H1 (cell line): ENCODE results near the gene LIG3. TPM values are rescaled to one million over a fixed set of nuclear protein-coding genes. Genes with fewer than 3 reads are reported as not detected.
A peak's percentile ranks its signal among the peaks of the same experiment; 100 is the strongest.

ENCODE experiments used
- CTCF ChIA-PET: fragments of 300-600 bp; sonication (Branson Sonifier 250); formaldehyde crosslinking; loops from one replicate; lab custom pipeline; 2021; ENCODE audit not compliant: partially characterized antibody; lab: Charles Lee
- POLR2A ChIA-PET: fragments of 300-600 bp; sonication (Branson Sonifier 250); formaldehyde crosslinking; loops from one replicate; lab custom pipeline; 2021; ENCODE audit warnings: inconsistent platforms; ENCODE audit not compliant: partially characterized antibody; lab: Charles Lee
- DNase-seq, 2 experiments: peaks; one replicate each; pipeline versions ENCODE4 v3.0.0 to v3.0.0-alpha.2; 2010 to 2022; ENCODE audit warnings: low spot score in 2 of 2, low read depth in 1 of 2, mixed read lengths in 1 of 2
- FAIRE-seq: peaks from 2 replicates; lab custom pipeline; 2011; peaks lifted over from hg19 to GRCh38; lab: Jason Lieb, UNC
- H2AFZ ChIP-seq: 2 replicates; pipeline ENCODE4 v1.8.1; 2012; ENCODE audit warnings: low read length, inconsistent platforms
- H2AK5ac ChIP-seq: 2 replicates; pipeline ENCODE4 v1.6.1; 2013; ENCODE audit warnings: low read depth, low read length
- H2BK120ac ChIP-seq: replicated peaks from 2 replicates; pipeline ENCODE3; 2013; ENCODE audit warnings: low read depth, low read length, inconsistent platforms
- H2BK12ac ChIP-seq: 2 replicates; pipeline ENCODE4 v1.6.1; 2013; ENCODE audit warnings: low read depth, low read length
- H2BK15ac ChIP-seq: 2 replicates; pipeline ENCODE4 v1.6.1; 2013; ENCODE audit warnings: low read length
- H2BK20ac ChIP-seq: 2 replicates; pipeline ENCODE4 v1.6.1; 2013; ENCODE audit warnings: low read length
- H2BK5ac ChIP-seq: 2 replicates; pipeline ENCODE4 v1.6.1; 2013; ENCODE audit warnings: low read depth, low read length
- H3K14ac ChIP-seq: 2 replicates; pipeline ENCODE4 v1.6.1; 2013; ENCODE audit warnings: inconsistent platforms; ENCODE audit not compliant: insufficient read length
- H3K18ac ChIP-seq: 2 replicates; pipeline ENCODE4 v1.6.1; 2013; ENCODE audit warnings: low read length; ENCODE audit errors: extremely low read depth
- H3K23ac ChIP-seq: 2 replicates; pipeline ENCODE4 v1.6.1; 2013; ENCODE audit warnings: inconsistent platforms; ENCODE audit not compliant: insufficient read length
- H3K23me2 ChIP-seq: 2 replicates; pipeline ENCODE4 v1.6.1; 2013; ENCODE audit warnings: low read depth, low read length
- H3K27ac ChIP-seq: 2 replicates; pipeline ENCODE4 v1.6.1; 2011; ENCODE audit warnings: low read depth, low read length, inconsistent platforms
- H3K27me3 ChIP-seq, 4 experiments: replicated peaks in 1 of 4; 1 replicate in 1 of 4; 2 replicates in 3 of 4; pipeline versions ENCODE4 v1.6.1 to v1.8.1; 2011 to 2013; ENCODE audit warnings: low read length in 3 of 4, mild to moderate bottlenecking in 3 of 4, inconsistent platforms in 2 of 4, mixed read lengths in 2 of 4, moderate library complexity in 1 of 4; ENCODE audit not compliant: control insufficient read depth in 3 of 4, insufficient read depth in 3 of 4; ENCODE audit errors: extremely low read depth in 1 of 4
- H3K36me3 ChIP-seq, 4 experiments: 2 replicates each; pipeline versions ENCODE4 v1.6.1 to v1.8.1; 2011 to 2013; ENCODE audit warnings: mild to moderate bottlenecking in 4 of 4, low read length in 3 of 4, moderate library complexity in 2 of 4, control low read depth in 1 of 4, inconsistent platforms in 1 of 4; ENCODE audit not compliant: insufficient read depth in 4 of 4, control insufficient read depth in 2 of 4
- H3K4ac ChIP-seq: replicated peaks from 2 replicates; pipeline ENCODE3; 2013; ENCODE audit warnings: low read length, low read depth, mixed read lengths, inconsistent platforms; ENCODE audit not compliant: insufficient read length
- H3K4me1 ChIP-seq, 4 experiments: replicated peaks in 1 of 4; 1 replicate in 1 of 4; 2 replicates in 3 of 4; pipeline versions ENCODE4 v1.6.1 to v1.8.1; 2011 to 2013; ENCODE audit warnings: low read length in 3 of 4, inconsistent platforms in 2 of 4, mixed read lengths in 1 of 4; ENCODE audit not compliant: insufficient read depth in 4 of 4, control insufficient read depth in 3 of 4
- H3K4me2 ChIP-seq, 2 experiments: 2 replicates each; pipeline versions ENCODE4 v1.6.1 to v1.8.1; 2011 to 2013; ENCODE audit warnings: low read depth in 2 of 2, low read length in 2 of 2, control low read depth in 1 of 2, inconsistent platforms in 1 of 2, mild to moderate bottlenecking in 1 of 2; ENCODE audit not compliant: insufficient read depth in 1 of 2
- H3K4me3 ChIP-seq, 4 experiments: fragments of 200-600, 300-600 bp in 1 of 4; sonication (generic), shearing (Covaris generic), sonication (Bioruptor Twin) in 1 of 4; 2 replicates each; pipeline versions ENCODE4 v1.5.1 to v1.8.1; 2011 to 2016; ENCODE audit warnings: low read length in 4 of 4, low read depth in 3 of 4, control low read depth in 2 of 4, inconsistent platforms in 2 of 4, mild to moderate bottlenecking in 2 of 4, mixed read lengths in 1 of 4, moderate library complexity in 1 of 4; ENCODE audit not compliant: insufficient read depth in 2 of 4; ENCODE audit errors: extremely low read depth in 1 of 4
- H3K56ac ChIP-seq: replicated peaks from 2 replicates; pipeline ENCODE3; 2013; ENCODE audit warnings: low read depth, mild to moderate bottlenecking, mixed read lengths, low read length, inconsistent platforms; ENCODE audit not compliant: insufficient read length
- H3K79me1 ChIP-seq: 2 replicates; pipeline ENCODE4 v1.6.1; 2013; ENCODE audit warnings: low read depth, low read length, control low read depth
- H3K79me2 ChIP-seq, 2 experiments: 2 replicates each; pipeline versions ENCODE4 v1.6.1 to v1.8.1; 2012 to 2013; ENCODE audit warnings: low read length in 2 of 2, mild to moderate bottlenecking in 2 of 2, inconsistent platforms in 1 of 2; ENCODE audit not compliant: insufficient read depth in 2 of 2, control insufficient read depth in 1 of 2
- H3K9ac ChIP-seq, 4 experiments: replicated peaks in 1 of 4; 1 replicate in 1 of 4; 2 replicates in 3 of 4; pipeline versions ENCODE4 v1.6.1 to v1.8.1; 2011 to 2013; ENCODE audit warnings: low read depth in 3 of 4, low read length in 3 of 4, control low read depth in 2 of 4, mild to moderate bottlenecking in 2 of 4, moderate library complexity in 2 of 4, inconsistent platforms in 1 of 4; ENCODE audit errors: extremely low read depth in 1 of 4
- H3K9me3 ChIP-seq, 2 experiments: 2 replicates each; pipeline versions ENCODE4 v1.6.1 to v1.8.1; 2012 to 2013; ENCODE audit warnings: mild to moderate bottlenecking in 2 of 2, moderate library complexity in 2 of 2, control low read depth in 1 of 2, inconsistent platforms in 1 of 2, low read depth in 1 of 2, low read length in 1 of 2, mixed read lengths in 1 of 2; ENCODE audit not compliant: insufficient read depth in 2 of 2
- H4K20me1 ChIP-seq, 2 experiments: replicated peaks in 1 of 2; 2 replicates each; pipeline versions ENCODE3 to v1.8.1; 2011 to 2013; ENCODE audit warnings: inconsistent platforms in 2 of 2, low read length in 2 of 2, mild to moderate bottlenecking in 1 of 2; ENCODE audit not compliant: insufficient read depth in 2 of 2, control insufficient read depth in 1 of 2
- H4K5ac ChIP-seq: 2 replicates; pipeline ENCODE4 v1.6.1; 2013; ENCODE audit warnings: low read length, low read depth, mixed read lengths, inconsistent platforms; ENCODE audit not compliant: insufficient read length
- H4K8ac ChIP-seq: 2 replicates; pipeline ENCODE4 v1.8.0; 2013; ENCODE audit warnings: mild to moderate bottlenecking, moderate library complexity, low read length, inconsistent platforms; ENCODE audit not compliant: insufficient read depth; ENCODE audit errors: extremely low read depth
- H4K91ac ChIP-seq: replicated peaks from 2 replicates; pipeline ENCODE3; 2013; ENCODE audit warnings: low read length, mixed read lengths, inconsistent platforms; ENCODE audit not compliant: insufficient read length
- POLR2A ChIP-seq, 2 experiments: IDR thresholded peaks; 1 replicate in 1 of 2; 2 replicates in 1 of 2; pipeline ENCODE4 v1.6.1; 2011; ENCODE audit warnings: low read depth in 2 of 2, low read length in 2 of 2, mild to moderate bottlenecking in 2 of 2; ENCODE audit errors: control extremely low read depth in 1 of 2
- TBP ChIP-seq: IDR thresholded peaks from 2 replicates; pipeline ENCODE4 v1.6.1; 2011; ENCODE audit warnings: low read depth, low read length, improper control_type of control experiment
- WGBS, 2 experiments: shearing (Covaris generic) in 1 of 2; methylation state at CpG; one replicate each; pipeline versions ENCODE4 v1.1.6 to v1.1.7; 2013 to 2015; ENCODE audit warnings: low lambda C conversion rate in 2 of 2, mixed read lengths in 2 of 2, inconsistent platforms in 1 of 2, low coverage in 1 of 2, missing lambda C conversion rate in 1 of 2; ENCODE audit not compliant: insufficient replicate concordance in 2 of 2, insufficient coverage in 1 of 2, insufficient read length in 1 of 2; ENCODE audit errors: extremely low coverage in 1 of 2, missing lambda C conversion rate in 1 of 2; 5-methylcytosine and 5-hydroxymethylcytosine counted together
- polyA plus RNA-seq, 7 experiments: library from polyadenylated mRNA; depleted of rRNA in 3 of 7; stranded (reverse) in 5 of 7; unstranded in 2 of 7; fragments of >200 nt in 5 of 7; fragments of 200-250 nt in 2 of 7; gene quantifications; 1 replicate in 5 of 7; 2 replicates in 1 of 7; 4 replicates in 1 of 7; pipeline versions ENCODE4 v1.2.1 to v1.2.3, GENCODE V29; 2011 to 2013; ENCODE audit warnings: missing spikeins in 2 of 7, mixed read lengths in 2 of 7
- total RNA-seq: library from RNA; stranded (reverse); fragmentation: NEBNext Ultra II Directional; extraction: Animal tissue kit (Norgen Biotek cat#: 25700); gene quantifications from 2 replicates; pipeline ENCODE4 v1.2.1, GENCODE V29; 2021

The LIG3 gene
- total and polyA plus RNA-seq, 2 of the 8 experiments (the other 6 are each of a cell fraction or from before 2014, with no cell fraction given) = 63.6 to 89.3 TPM

GRCh38 chr17:35010093-35010492 lies 29.8 kb downstream of the LIG3 start:
- ChIA-PET CTCF (interaction anchor here (0.7 to 3.0 kb wide), 7 partner anchors 10 to 428 kb away, joined by 3 to 11 read pairs (median 3); no protein-coding TSS in a partner anchor), POLR2A (interaction anchor here (0.9 to 2.9 kb wide), 13 partner anchors 9 to 109 kb away, joined by 3 to 10 read pairs (median 5); partner anchors contain the start of genes LIG3, RAD51D and RFFL)
- Histone ChIP-seq H2BK120ac (no peak overlapping the region), H4K91ac (no peak overlapping the region), H3K23ac (no peak overlapping the region), H3K9ac (no peak overlapping the region), H2AFZ (no peak overlapping the region), H2BK12ac (no peak overlapping the region), H2AK5ac (no peak overlapping the region), H3K4me3 (no peak overlapping the region), H3K56ac (no peak overlapping the region), H4K20me1 (peaks cover 0 to 3% of the 10 kb centered on the region in 2 experiments), H3K27ac (no peak overlapping the region), H3K36me3 (peaks cover 3 to 29% (median 11%) of the 10 kb centered on the region in 4 experiments; a peak in 7 of 8 replicates), H3K18ac (no peak overlapping the region), H3K23me2 (no peaks in the 10 kb centered on the region), H4K5ac (no peak overlapping the region), H3K9me3 (no peaks in the 10 kb centered on the region), H3K14ac (no peak overlapping the region), H2BK20ac (no peak overlapping the region), H2BK5ac (no peak overlapping the region), H3K27me3 (no peaks in the 10 kb centered on the region), H3K4ac (no peak overlapping the region), H4K8ac (no peak overlapping the region), H3K79me2 (no peaks in the 10 kb centered on the region), H3K79me1 (no peaks in the 10 kb centered on the region), H3K4me2 (no peak overlapping the region), H2BK15ac (no peak overlapping the region), H3K4me1 (peaks cover 0 to 8% (median 3%) of the 10 kb centered on the region in 4 experiments; a peak in 3 of 7 replicates)
- TF ChIP-seq POLR2A (IDR thresholded peaks at IDR 0.05; ENCODE audit: control extremely low read depth in 1 of 2, low read depth in 2 of 2, low read length in 2 of 2) (0 out of 3 replicates have a peak, but pooled peaks of 1 of the 2 experiments have one; percentile 45), TBP (no peak)
- DNase-seq (no peak), FAIRE-seq (no peak)
- WGBS, 2 experiments = 81% methylated on average over 3 of the region's 3 CpGs; no CpG with 5 or more reads in 1 of the 2 experiments
